GM20431 (cell line): ENCODE measurements around the gene NRSN1.
"Not testable (repeated sequence)": the region's sequence is repeated elsewhere in the genome, so short reads cannot be mapped to it uniquely, and the experiment has no call there.

ENCODE experiments used
- in situ Hi-C: fragments of 300-500 bp; cut with MseI, MboI; formaldehyde crosslinking; loops from one replicate; pipeline ENCODE4 v1.15.0; 2020; ENCODE audit warnings: low sequenced_read_pairs; ENCODE audit not compliant: unreplicated experiment

Gene NRSN1

DNA sequence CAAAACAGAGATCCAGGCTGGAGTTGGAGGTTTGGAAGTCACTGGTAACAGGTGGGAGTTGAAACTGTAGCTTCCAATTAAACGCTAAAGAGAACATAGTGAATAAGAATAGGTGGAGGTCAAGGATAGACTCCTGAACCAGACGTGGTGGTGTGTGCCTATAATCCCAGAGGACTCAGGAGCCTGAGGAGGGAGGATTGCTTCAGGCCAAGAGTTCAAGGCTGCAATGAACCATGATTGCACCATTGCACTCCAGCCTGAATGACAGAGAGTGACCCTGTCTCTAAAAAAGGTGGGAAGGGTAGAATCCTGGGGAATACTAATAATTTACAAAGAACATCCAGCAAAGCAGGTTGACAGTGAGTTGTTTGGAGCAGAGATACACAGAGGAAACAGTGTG lies 13.6 kb downstream of the NRSN1 start:
- in situ Hi-C loops: no loop called here

GRCh38 chr6:24140591-24140990 lies 14.6 kb downstream of the NRSN1 start:
- in situ Hi-C loops: no loop called here

DNA sequence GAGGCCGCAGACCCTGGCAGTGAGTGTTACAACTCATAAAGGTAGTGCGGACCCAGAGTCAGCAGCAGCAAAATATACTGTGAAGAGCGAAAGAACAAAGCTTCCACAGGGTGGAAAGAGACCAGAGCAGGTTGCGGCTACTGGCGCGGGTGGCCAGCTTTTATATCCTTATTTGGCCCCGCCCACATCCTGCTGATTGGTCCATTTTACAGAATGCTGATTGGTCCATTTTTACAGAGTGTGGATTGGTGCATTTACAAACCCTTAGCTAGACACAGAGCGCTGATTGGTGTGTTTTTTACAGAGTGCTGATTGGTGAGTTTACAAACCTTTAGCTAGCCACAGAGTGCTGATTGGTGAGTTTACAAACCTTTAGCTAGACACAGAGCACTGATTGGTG lies 16.7 kb downstream of the NRSN1 start:
- in situ Hi-C loops: not testable (repeated sequence)

DNA sequence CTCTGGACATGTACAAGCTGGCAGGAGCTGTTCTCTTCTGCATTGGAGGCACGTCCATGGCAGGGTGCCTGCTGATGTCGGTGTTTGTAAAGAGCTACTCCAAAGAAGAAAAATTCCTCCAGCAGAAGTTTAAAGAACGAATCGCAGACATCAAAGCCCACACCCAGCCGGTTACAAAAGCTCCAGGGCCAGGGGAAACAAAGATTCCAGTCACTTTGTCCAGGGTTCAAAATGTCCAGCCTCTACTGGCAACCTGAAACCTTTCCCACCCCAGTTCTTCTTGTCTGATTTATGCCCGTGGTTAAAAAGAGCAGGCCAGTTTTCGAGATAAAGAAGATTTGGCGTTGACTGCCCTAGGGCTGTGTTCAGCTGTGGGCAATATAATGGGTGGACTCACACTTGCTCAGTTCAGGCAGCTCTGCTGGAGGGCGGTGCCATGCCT lies 19.7 kb downstream of the NRSN1 start:
- in situ Hi-C loops: no loop called here

DNA sequence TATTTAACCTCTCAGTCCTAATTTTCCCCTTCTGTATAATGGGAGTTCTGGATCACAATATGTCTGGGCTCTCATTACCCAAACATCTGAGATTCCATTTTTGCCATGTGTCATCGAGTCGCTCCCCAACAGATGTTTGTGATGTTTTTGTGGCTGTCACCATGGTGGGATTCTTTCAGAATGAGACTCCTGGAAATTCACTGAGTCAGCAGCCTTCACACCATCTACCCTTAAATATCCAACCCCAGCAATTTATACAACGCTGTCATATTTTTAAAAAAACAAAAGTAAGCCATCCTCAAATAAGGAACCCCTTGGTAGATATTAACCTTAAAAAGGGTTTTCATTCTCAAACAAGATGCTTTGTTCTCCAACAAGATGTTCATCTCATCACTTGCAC lies 20.9 kb downstream of the NRSN1 start:
- in situ Hi-C loops: no loop called here

DNA sequence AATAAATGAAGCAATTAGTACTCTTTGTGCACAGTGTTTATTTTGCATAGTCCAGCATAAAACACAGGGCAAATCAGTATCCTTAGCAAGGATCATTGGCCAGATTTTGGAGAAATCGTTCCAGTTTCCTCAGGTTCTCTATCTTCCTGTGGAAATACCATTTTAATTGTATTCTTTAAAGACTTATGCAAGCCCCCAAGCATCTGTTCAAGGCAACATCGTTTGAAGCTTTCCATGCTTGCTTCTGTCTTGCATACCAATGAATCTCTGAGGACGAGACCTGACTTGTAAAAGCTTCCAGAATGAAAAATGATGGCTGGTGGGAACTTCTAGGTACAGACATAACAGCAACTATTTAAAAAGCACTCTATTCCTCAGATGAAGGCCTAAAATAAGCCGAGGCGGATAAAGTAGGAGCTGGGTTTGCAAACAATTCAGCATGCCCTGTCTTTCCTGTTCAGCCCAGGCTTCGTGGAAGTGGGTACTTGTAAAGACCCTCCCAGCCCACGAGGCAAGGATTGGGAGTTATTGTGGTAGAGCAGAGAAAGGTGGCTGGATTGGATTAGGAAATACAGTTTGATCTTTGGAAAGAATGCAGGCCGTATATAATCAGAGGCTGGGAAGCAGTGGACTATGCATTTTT lies 21.6 kb downstream of the NRSN1 start:
- in situ Hi-C loops: no loop called here

- in situ Hi-C loops: no loop called here
Observed at GRCh38 chr6:24148154-24148570, 22.1 kb downstream of the NRSN1 start.

DNA sequence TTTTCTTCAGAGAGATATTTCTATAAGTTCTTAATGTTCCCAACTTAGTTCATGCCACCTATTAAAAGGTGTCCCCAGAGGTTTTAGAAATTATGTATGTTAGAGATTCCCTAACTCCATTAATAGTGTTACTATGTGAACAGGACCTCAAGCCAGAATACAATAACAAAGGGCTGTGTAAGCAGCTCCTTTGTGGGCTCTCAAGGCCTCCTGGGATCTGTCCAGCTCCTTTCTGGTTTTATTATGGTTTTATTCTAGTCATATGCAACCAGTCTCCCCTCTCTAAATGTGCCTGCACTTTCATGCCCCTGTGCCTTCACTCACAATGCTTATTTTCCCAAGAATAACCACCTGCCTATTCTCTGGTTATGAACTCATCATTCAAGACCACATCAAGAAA lies 22.7 kb downstream of the NRSN1 start:
- in situ Hi-C loops: no loop called here

DNA sequence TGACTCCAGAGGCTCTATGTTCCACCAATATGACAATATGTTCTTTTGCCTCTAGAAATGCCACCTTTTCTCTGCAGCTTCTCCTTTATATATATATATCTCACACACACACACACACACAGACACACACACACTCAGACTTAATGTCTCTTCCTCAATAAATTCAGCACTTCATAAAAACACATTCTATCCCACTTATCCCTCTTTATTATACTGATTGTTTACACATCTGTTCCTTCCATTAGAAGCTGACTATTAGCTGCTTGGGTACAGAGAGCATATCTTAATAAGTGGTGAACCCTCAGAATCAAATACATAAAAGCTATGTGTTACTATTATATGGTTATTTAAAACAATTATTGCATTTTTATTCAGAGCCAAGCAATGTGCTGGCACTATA lies 23.3 kb downstream of the NRSN1 start:
- in situ Hi-C loops: no loop called here

GRCh38 chr6:24149836-24150235 lies 23.8 kb downstream of the NRSN1 start:
- in situ Hi-C loops: no loop called here

GRCh38 chr6:24152014-24152413 lies 26.0 kb downstream of the NRSN1 start:
- in situ Hi-C loops: no loop called here

DNA sequence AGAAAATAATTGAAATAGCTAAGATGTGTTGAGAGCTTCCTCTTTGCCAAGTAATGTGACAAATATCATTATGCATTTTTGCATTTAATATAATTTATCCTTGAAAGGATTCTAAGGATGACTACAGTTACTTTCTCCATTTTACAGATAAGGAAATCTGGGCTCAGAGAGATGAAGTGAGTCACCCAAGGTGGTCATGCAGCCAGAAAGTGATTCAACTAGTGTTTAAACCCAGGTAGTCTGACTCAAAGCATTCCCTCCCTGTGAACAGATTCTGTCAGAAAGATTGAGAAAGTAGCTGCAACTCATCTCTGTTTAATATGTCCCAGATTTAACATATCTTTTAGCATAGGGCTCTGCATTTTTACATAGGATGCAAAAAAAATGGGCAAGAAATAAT lies 28.1 kb downstream of the NRSN1 start:
- in situ Hi-C loops: no loop called here

- in situ Hi-C loops: no loop called here
Observed at GRCh38 chr6:24157886-24158285, 31.9 kb downstream of the NRSN1 start.

- in situ Hi-C loops: no loop called here
Observed at GRCh38 chr6:24183584-24183983, 57.6 kb downstream of the NRSN1 start.

DNA sequence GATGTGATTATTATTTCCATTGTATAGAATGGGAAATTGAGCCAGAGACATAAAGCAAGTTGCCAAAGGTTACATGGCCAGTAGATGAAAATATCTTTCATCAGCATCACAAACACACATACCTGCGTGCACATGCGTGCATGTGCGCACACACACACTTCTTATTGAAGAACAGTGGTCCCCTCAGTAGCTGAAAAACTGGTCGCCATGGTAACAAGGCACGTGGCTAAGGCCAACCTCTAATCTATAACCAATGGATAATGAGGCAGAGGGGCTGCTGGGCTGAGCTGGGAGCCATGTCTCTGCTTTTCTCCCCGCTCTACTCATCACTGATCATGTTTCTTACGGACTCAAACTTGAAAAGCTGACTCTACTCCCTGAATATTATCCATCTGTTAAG lies 60.3 kb downstream of the NRSN1 start:
- in situ Hi-C loops: no loop called here

- in situ Hi-C loops: no loop called here
Observed at GRCh38 chr6:24187965-24188577, 62.1 kb downstream of the NRSN1 start.

DNA sequence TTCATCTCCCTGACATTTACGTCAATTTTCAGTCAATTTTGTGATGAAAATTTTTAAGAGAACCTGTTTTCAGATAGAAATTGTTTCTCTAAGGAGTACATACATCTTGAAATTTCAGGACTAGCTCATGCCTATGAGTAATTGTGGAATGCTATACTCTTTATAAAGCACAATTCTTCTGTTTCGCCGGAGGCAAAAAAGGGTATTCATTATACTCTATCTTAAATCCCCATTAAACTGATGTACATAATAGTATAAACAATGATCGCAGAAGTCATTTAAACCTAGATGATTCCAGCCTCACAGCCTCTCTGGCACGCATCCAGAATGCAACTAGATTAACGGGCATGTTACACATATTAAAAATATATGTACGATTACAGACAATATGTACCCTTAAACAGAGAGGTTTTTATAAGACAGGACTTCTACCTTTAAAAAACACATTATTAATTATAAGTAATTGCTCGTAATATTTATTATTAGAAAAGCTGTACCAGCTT lies 62.6 kb downstream of the NRSN1 start:
- in situ Hi-C loops: no loop called here

GRCh38 chr6:24191346-24191745 lies 65.3 kb downstream of the NRSN1 start:
- in situ Hi-C loops: no loop called here

DNA sequence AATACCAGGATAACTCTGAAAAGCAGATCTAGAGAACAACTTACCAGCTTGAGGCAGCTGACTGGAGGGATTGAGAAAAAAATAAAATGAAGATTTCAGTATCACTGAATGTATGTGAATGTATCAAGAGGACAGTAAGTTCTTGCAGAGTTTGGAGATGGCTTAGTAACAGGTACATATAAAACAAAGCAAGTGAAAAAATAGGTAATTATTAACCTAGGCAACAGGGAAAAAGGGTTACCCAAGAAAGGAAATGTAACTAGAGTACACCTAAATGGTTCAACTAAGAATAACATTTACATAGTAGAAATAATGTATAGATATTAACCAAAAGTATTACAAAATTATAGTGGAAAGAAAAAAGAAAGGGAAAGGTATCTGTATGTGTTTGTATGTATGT lies 67.3 kb downstream of the NRSN1 start:
- in situ Hi-C loops: no loop called here

DNA sequence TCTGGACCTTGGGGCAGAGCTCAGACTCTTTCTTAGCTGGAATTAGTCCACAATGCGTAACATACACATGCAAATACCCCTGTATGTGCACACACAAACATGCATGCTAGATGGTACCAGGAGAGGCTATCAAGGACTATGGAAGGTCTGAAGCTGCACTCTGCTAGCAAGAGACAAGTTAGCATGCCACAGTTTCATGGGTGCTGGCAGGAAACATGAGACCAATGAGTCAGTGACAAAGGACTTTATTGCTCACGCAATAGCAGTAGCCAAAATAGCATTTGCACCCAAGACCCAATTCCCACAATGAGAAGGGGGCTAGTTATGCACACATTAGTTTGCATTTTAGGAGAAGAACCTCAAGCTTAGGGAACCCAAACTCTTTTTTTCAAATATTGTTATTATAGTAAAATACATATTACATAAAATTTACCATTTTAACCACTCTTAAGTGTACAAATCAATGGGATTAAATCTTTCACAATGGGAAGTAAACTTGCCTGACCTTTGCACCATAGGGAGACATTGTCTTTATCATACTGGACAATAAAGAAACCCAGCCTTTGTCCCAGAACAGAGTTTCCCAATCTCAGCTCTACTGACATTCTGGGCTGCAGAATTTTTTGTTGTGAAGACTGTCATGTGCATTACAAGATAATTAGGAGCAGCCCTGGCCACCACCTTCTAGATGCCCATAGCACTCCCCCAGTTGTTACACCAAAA lies 69.1 kb downstream of the NRSN1 start:
- in situ Hi-C loops: no loop called here

- in situ Hi-C loops: no loop called here
Observed at GRCh38 chr6:24195836-24196597, 70.0 kb downstream of the NRSN1 start.
